Thyroid gland (tissue), 4 donors: ENCODE results near the gene ISOC2.

Experiments
- CTCF ChIP-seq, 6 experiments: fragments of 200-600 bp in 3 of 6; fragments of 450-650 bp in 3 of 6; sonication (generic) in 3 of 6; IDR thresholded peaks; one replicate each; pipeline ENCODE4 v1.5.1; 2016 to 2019; ENCODE audit warnings: antibody characterized with exemption in 6 of 6, mild to moderate bottlenecking in 2 of 6, inconsistent platforms in 1 of 6, moderate library complexity in 1 of 6
- POLR2A ChIP-seq, 2 donors: fragments of 450-650 bp; IDR thresholded peaks; one replicate each; pipeline ENCODE4 v1.6.1; 2017; ENCODE audit warnings: antibody characterized with exemption in 2 of 2, mild to moderate bottlenecking in 2 of 2, moderate library complexity in 1 of 2

GRCh38 chr19:55408533-55408872 lies 52.9 kb downstream of the ISOC2 start:
- TF ChIP-seq CTCF (IDR thresholded peaks at IDR 0.05) (no peak), POLR2A (IDR thresholded peaks at IDR 0.05) (peak in 1 of 2 donors; percentile 22)
